ENCODE measurements around the gene GPRC5C. TPM values are rescaled to one million over a fixed set of nuclear protein-coding genes. Genes with fewer than 3 reads are reported as not detected.

GPRC5C gene
- total RNA-seq, 1 experiment from 2014 or later: 37.3 TPM

GRCh38 chr17:74477411-74477810, 45.5 kb downstream of the GPRC5C start:
- peaks cover 3% of the 10 kb centered on the region for H3K9me3 Mint-ChIP-seq (ENCODE audit: low read depth, unreplicated experiment)
- no peaks in the 10 kb centered on the region for H3K4me1 Mint-ChIP-seq (ENCODE audit: low read depth, unreplicated experiment)
- no peak for DNase-seq
- peaks cover 98% of the 10 kb centered on the region for H3K27me3 Mint-ChIP-seq (ENCODE audit: unreplicated experiment)
- CTCF ChIA-PET: no interaction called here
- intact Hi-C loops (cut with micrococcal nuclease; ENCODE audit: unreplicated experiment): no loop called here
- BruUV-seq (replicated peaks): no TSS peak
- TF ChIP-seq CTCF (IDR thresholded peaks at IDR 0.05; ENCODE audit: unreplicated experiment): no peak
- no peak overlapping the region for H3K4me3 Mint-ChIP-seq (ENCODE audit: low read depth, unreplicated experiment)
- H3K36me3 Mint-ChIP-seq (ENCODE audit: insufficient read depth, unreplicated experiment): no peaks in the 10 kb centered on the region
- no peak overlapping the region for H3K27ac Mint-ChIP-seq (ENCODE audit: unreplicated experiment)

- H3K4me1 Mint-ChIP-seq (ENCODE audit: low read depth, unreplicated experiment): no peaks in the 10 kb centered on the region
- H3K4me3 Mint-ChIP-seq (ENCODE audit: low read depth, unreplicated experiment): no peak overlapping the region
- no peak overlapping the region for H3K27ac Mint-ChIP-seq (ENCODE audit: unreplicated experiment)
- intact Hi-C loops (cut with micrococcal nuclease; ENCODE audit: unreplicated experiment): no loop called here
- no peak for DNase-seq
- H3K36me3 Mint-ChIP-seq (ENCODE audit: insufficient read depth, unreplicated experiment): no peaks in the 10 kb centered on the region
- TF ChIP-seq CTCF (IDR thresholded peaks at IDR 0.05; ENCODE audit: unreplicated experiment): no peak
- H3K27me3 Mint-ChIP-seq (ENCODE audit: unreplicated experiment): peaks cover 98% of the 10 kb centered on the region
- CTCF ChIA-PET: no interaction called here
- H3K9me3 Mint-ChIP-seq (ENCODE audit: low read depth, unreplicated experiment): peaks cover 3% of the 10 kb centered on the region
- no TSS peak for BruUV-seq (replicated peaks)
Observed at GRCh38 chr17:74478420-74479100, 46.7 kb downstream of the GPRC5C start.

- H3K4me1 Mint-ChIP-seq (ENCODE audit: low read depth, unreplicated experiment): no peaks in the 10 kb centered on the region
- DNase-seq: no peak
- no TSS peak for BruUV-seq (replicated peaks)
- CTCF ChIA-PET: interaction anchor here (0.5 kb wide), 1 partner anchor 245 kb away, joined by 4 read pairs; no protein-coding TSS in a partner anchor
- no peak for TF ChIP-seq CTCF (IDR thresholded peaks at IDR 0.05; ENCODE audit: unreplicated experiment)
- peaks cover 3% of the 10 kb centered on the region for H3K9me3 Mint-ChIP-seq (ENCODE audit: low read depth, unreplicated experiment)
- peaks cover 94% of the 10 kb centered on the region for H3K27me3 Mint-ChIP-seq (ENCODE audit: unreplicated experiment)
- H3K36me3 Mint-ChIP-seq (ENCODE audit: insufficient read depth, unreplicated experiment): no peaks in the 10 kb centered on the region
- intact Hi-C loops (cut with micrococcal nuclease; ENCODE audit: unreplicated experiment): no loop called here
- no peak overlapping the region for H3K27ac Mint-ChIP-seq (ENCODE audit: unreplicated experiment)
- H3K4me3 Mint-ChIP-seq (ENCODE audit: low read depth, unreplicated experiment): no peak overlapping the region
Observed at GRCh38 chr17:74480290-74480689, 48.4 kb downstream of the GPRC5C start.

GRCh38 chr17:74481621-74482020, 49.7 kb downstream of the GPRC5C start:
- BruUV-seq (replicated peaks): no TSS peak
- Mint-ChIP-seq H3K27ac (ENCODE audit: unreplicated experiment) (no peak overlapping the region), H3K4me1 (ENCODE audit: low read depth, unreplicated experiment) (no peaks in the 10 kb centered on the region), H3K36me3 (ENCODE audit: insufficient read depth, unreplicated experiment) (no peaks in the 10 kb centered on the region), H3K4me3 (ENCODE audit: low read depth, unreplicated experiment) (no peak overlapping the region), H3K27me3 (ENCODE audit: unreplicated experiment) (peaks cover 89% of the 10 kb centered on the region), H3K9me3 (ENCODE audit: low read depth, unreplicated experiment) (no peaks in the 10 kb centered on the region)
- CTCF ChIA-PET: no interaction called here
- TF ChIP-seq CTCF (IDR thresholded peaks at IDR 0.05; ENCODE audit: unreplicated experiment): no peak
- no peak for DNase-seq
- intact Hi-C loops (cut with micrococcal nuclease; ENCODE audit: unreplicated experiment): no loop called here

Data from Calu3 (cell line).